GM18511 (cell line): ENCODE measurements around the gene IL1RAPL2.
"Not testable (repeated sequence)": the region's sequence is repeated elsewhere in the genome, so short reads cannot be mapped to it uniquely, and the experiment has no call there.

Experiments
- ATAC-seq: cut with Tn5 transposase; IDR thresholded peaks from one replicate; pipeline ENCODE4 v1.9.1; 2021; ENCODE audit warnings: mild to moderate bottlenecking, moderate library complexity; ENCODE audit not compliant: unreplicated experiment

The IL1RAPL2 gene

DNA sequence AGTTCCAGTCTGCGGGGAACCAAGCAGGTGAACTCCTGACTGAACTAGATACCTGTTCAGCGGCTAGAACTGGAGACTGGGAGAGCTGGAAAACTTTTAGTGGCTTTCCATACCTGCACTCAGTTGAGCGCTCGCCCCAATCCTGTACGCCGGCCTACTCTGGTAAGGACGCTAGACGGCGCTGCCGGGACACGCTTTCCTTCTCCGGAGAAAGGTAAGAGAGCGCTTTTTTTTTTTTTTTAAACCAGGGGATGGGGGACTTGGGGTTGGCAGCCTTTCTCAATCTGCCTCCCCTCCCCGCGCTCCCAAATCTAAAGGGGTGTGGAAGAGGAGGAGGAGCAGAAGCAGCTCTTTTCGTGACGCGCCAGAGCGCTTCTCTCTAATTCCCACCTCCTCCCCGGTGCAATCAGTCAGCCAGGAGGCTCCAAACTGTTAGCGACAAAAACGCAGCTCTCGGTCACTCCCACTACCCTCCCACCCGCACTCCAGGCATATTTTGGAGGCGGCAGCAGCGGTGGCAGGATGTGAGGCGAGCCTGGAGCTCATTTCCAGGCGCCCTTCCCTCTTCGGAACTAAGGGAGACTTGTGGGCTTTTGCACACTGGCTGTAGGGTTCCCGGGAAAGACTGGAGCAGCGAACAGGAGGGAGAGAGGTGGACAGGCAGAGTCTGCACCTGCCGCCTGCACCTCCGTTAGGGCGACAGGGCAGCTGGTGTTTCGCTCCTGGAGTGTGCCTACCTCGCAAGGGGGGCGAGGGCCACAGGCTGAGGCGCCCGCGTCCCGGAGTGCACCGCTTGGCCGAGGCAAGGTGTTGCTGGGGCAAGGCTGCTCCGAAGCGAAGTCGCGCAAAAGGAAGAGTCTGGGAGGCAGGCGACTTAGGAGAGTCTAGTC is at the start of gene IL1RAPL2:
TSS of gene IL1RAPL2 (plus strand) at position 409 of the 890 bp plus-strand sequence.
- ATAC-seq = no peak

GRCh38 chrX:104522386-104522785 is 43.6 kb upstream of the IL1RAPL2 start:
- ATAC-seq = no peak

DNA sequence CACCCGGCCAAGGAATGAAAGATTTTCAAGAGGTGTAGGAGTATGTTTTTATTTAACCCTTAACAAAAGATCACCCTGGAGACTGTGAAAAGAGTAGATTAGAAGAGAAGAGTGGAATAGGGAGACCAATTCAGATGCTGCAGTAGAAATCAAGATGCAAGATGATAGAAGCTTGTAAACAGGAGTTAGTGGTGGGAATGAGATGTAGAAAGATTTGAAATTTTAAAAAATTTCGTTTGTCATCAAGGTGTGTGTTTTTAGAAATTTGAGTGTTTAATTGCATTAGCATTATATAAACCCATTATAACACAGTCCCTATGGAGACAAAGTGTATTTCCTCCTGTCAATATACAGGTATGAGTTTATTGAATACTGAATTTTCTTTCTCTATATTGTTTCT is 42.1 kb upstream of the IL1RAPL2 start:
- ATAC-seq = no peak

DNA sequence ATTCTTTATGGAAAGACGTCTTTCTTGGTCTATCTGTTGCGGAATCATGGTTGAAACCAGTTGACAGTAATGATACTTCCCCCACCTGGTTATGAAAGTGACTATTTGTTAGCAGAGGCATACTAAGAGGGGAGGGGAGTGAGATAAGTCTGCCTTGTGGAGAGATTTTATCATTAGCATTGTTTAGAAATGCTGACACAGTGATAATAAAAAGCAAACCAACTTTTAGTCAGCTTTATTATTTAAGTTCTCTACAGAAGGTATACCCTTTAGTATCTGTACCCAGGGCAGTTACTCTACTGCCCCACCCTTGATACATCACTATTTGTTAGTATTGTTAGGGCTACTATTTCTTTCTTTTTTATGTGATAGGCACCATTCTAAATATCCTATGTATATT is 26.9 kb upstream of the IL1RAPL2 start:
- ATAC-seq = no peak

- ATAC-seq = not testable (repeated sequence)
Measured at GRCh38 chrX:104542447-104542846, 23.6 kb upstream of the IL1RAPL2 start.

DNA sequence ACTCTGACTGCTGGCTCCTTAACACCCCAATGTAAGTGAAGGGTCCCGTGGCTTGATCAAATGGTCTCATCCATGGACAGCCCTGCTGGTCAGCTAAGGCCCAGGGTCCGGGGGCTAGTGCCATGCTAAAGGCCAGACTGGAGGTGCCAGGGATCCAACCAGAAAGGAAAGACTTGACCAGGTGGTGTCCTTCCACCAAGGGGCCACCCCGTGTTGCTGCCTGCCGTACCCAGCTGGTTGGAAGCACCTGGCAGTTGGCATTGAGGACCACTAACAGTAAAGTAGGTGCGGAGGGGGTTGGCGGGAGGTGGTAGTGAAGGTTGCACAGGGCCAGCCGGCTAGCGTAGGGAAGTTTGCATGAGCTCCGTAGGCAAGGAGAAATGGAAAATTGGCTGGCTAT is 1.7 kb upstream of the IL1RAPL2 start:
- no peak for ATAC-seq

- no peak for ATAC-seq
Measured at GRCh38 chrX:104564921-104565703, 887 bp upstream of the IL1RAPL2 start.

DNA sequence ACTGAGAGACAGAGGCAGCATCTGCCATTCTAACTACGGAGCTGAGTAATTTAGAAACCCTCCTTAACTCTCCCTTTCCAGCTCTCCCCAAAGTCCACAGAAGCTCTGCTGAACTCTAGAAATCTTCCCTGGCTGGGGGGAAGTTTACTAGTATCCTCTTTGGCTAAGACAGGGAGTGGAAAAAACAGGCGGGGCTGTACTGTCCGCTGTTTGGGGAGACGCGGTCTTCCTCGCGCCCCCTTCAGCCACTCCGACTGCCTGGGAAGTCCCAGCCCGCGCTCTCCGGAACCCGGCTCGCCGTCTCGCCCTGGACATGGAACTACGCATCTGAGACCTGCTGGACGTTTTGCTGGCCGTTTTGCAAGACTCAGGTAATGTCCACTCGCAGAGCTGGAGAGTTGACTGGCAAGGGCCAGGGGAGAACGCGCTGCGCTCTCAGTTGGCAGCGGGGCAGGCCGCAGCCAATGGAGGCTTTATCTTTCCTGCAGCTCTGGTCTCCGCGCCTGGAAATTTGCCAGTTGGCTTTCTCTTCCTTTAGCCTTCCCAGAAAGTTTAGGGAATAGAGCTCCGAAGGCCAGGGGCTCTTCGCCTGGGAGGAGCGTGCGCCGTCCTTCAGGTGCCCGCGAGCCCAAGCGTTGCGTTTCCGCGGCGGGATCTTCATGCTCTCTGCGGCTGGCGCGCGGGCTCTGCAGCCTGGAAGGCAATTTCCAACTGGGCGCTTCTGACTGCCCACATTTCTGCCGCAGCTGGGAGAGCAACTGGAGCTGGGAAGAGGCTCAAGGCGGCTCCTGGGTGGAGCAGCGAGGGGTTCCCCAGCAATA is 892 bp downstream of the IL1RAPL2 start:
- ATAC-seq = no peak

GRCh38 chrX:104567506-104567905 is 1.5 kb downstream of the IL1RAPL2 start:
- ATAC-seq = no peak

DNA sequence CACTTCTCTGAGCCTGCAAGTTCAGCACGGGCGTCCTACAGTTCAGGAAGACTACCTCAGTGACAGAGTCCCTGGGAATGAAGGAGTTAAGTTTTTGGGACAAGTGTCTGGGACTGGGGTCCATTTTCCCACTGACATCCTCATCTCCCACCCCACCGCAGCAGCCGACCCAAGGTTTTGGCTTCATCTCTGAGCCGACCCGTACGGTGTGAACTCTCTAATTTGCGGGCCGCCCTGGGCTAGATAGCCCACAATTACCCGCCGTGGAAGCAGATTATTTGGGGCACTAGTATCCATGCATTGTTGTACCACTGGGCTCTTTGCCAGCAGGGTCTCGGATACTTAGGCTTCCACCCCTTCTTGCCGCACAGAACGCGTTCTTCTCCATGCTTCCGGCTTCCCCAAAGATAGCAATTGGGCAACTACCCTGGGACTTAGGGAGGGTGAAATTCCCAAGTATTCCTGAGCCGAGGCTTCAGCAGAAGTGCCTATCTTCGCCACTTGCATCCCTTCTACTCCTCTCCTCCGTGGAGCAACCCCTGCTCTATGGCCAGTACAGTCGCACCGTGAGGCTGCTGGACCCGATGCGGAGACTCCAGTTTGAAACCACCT is 2.4 kb downstream of the IL1RAPL2 start:
- ATAC-seq = no peak

GRCh38 chrX:104618106-104618895 is 52.3 kb downstream of the IL1RAPL2 start:
- ATAC-seq = no peak

- no peak for ATAC-seq
Measured at GRCh38 chrX:104621781-104622180, 55.8 kb downstream of the IL1RAPL2 start.

DNA sequence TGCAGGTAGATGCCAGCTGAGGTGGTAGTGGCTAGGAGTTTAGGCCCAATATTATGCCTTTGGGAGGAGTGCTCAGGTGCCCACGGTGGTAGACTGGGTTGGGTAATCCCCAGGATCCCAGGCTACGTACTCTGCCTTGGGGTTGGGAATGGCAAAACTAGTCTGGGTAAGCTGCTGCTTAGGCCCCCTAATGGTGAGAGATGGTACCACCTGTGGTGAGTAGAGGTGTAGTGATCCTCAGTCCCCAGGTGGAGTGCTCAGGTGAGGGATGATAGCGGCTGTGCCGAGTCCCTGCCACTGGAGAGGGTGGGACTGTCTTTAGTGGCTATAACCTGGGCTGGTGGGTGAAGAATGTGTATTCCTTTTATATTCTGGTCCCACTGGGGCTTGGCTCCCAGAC is 75.2 kb downstream of the IL1RAPL2 start:
- no peak for ATAC-seq

- no peak for ATAC-seq
Measured at GRCh38 chrX:104647084-104647483, 81.1 kb downstream of the IL1RAPL2 start.

- no peak for ATAC-seq
Measured at GRCh38 chrX:104659005-104659744, 93.2 kb downstream of the IL1RAPL2 start.

- no peak for ATAC-seq
Measured at GRCh38 chrX:104660092-104660491, 94.1 kb downstream of the IL1RAPL2 start.

GRCh38 chrX:104662694-104663093 is 96.7 kb downstream of the IL1RAPL2 start:
- no peak for ATAC-seq

GRCh38 chrX:104665691-104666090 is 99.7 kb downstream of the IL1RAPL2 start:
- no peak for ATAC-seq

- no peak for ATAC-seq
Measured at GRCh38 chrX:104668550-104668949, 102.6 kb downstream of the IL1RAPL2 start.
